ENCODE results near the gene LUZP4. TPM values are rescaled to one million over a fixed set of nuclear protein-coding genes. Genes with fewer than 3 reads are reported as not detected.

Gene LUZP4
- total and polyA plus RNA-seq, 2 experiments from 2014 or later: not detected

DNA sequence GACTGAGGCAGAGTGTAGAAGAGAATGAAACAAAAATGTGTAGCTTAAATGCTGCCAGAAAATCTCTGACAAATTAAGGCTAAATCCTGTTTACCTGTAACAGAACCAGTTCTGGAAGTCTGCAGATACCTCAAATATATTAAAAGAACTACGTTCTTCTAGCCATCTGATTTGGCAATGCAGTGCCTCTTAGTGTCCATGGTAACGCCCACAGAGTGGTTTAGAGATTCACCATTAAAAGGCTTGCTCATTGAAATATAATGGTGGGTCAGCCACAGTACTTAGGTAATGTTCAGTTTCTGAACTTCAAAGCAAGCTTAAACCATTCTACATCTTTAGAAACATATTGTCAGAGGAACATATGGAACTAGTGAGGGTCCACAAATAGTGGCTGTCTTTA is 23.2 kb upstream of the LUZP4 start:
- Histone ChIP-seq H3F3A (replicated peaks; ENCODE audit: low read depth) (no peaks in the 10 kb centered on the region), H2AFZ (no peak overlapping the region), H3K4me2 (no peak overlapping the region), H4K20me1 (replicated peaks; ENCODE audit: insufficient read depth) (no peaks in the 10 kb centered on the region), H3K4me1 (ENCODE audit: insufficient read depth) (no peaks in the 10 kb centered on the region), H3K79me2 (replicated peaks; ENCODE audit: insufficient read depth) (no peaks in the 10 kb centered on the region), H3K9me2 (ENCODE audit: insufficient read depth) (no peaks in the 10 kb centered on the region), H3K36me3 (ENCODE audit: insufficient read depth) (no peaks in the 10 kb centered on the region), H3K27ac (ENCODE audit: low read depth) (no peak overlapping the region), H3K27me3 (ENCODE audit: insufficient read depth) (no peaks in the 10 kb centered on the region), H3K4me3 (no peak overlapping the region)
- Mint-ChIP-seq H3K9me3 (no peaks in the 10 kb centered on the region), H3K4me3 (no peak overlapping the region), H3K4me1 (peaks cover 1% of the 10 kb centered on the region; the same call in 2 of the 3 replicates), H3K27me3 (ENCODE audit: insufficient read depth, low read depth, poor library complexity) (peaks cover 1% of the 10 kb centered on the region), H3K36me3 (ENCODE audit: low read depth) (no peaks in the 10 kb centered on the region), H3K27ac (no peak overlapping the region)
- DNase-seq (ENCODE audit: low spot score): no peak
- ATAC-seq: no peak
- TF ChIP-seq, protein P1, sequence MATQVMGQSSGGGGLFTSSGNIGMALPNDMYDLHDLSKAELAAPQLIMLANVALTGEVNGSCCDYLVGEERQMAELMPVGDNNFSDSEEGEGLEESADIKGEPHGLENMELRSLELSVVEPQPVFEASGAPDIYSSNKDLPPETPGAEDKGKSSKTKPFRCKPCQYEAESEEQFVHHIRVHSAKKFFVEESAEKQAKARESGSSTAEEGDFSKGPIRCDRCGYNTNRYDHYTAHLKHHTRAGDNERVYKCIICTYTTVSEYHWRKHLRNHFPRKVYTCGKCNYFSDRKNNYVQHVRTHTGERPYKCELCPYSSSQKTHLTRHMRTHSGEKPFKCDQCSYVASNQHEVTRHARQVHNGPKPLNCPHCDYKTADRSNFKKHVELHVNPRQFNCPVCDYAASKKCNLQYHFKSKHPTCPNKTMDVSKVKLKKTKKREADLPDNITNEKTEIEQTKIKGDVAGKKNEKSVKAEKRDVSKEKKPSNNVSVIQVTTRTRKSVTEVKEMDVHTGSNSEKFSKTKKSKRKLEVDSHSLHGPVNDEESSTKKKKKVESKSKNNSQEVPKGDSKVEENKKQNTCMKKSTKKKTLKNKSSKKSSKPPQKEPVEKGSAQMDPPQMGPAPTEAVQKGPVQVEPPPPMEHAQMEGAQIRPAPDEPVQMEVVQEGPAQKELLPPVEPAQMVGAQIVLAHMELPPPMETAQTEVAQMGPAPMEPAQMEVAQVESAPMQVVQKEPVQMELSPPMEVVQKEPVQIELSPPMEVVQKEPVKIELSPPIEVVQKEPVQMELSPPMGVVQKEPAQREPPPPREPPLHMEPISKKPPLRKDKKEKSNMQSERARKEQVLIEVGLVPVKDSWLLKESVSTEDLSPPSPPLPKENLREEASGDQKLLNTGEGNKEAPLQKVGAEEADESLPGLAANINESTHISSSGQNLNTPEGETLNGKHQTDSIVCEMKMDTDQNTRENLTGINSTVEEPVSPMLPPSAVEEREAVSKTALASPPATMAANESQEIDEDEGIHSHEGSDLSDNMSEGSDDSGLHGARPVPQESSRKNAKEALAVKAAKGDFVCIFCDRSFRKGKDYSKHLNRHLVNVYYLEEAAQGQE (IDR thresholded peaks at IDR 0.05; ENCODE audit: unreplicated experiment): no peak
- TF ChIP-seq, protein P2, sequence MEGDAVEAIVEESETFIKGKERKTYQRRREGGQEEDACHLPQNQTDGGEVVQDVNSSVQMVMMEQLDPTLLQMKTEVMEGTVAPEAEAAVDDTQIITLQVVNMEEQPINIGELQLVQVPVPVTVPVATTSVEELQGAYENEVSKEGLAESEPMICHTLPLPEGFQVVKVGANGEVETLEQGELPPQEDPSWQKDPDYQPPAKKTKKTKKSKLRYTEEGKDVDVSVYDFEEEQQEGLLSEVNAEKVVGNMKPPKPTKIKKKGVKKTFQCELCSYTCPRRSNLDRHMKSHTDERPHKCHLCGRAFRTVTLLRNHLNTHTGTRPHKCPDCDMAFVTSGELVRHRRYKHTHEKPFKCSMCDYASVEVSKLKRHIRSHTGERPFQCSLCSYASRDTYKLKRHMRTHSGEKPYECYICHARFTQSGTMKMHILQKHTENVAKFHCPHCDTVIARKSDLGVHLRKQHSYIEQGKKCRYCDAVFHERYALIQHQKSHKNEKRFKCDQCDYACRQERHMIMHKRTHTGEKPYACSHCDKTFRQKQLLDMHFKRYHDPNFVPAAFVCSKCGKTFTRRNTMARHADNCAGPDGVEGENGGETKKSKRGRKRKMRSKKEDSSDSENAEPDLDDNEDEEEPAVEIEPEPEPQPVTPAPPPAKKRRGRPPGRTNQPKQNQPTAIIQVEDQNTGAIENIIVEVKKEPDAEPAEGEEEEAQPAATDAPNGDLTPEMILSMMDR (conservative IDR thresholded peaks at IDR 0.05; ENCODE audit: low read depth in 2 of 2): no peak
- no peak for TF ChIP-seq ZNF331 (CRISPR knock-in tag; IDR thresholded peaks at IDR 0.05; ENCODE audit: low read depth)

DNA sequence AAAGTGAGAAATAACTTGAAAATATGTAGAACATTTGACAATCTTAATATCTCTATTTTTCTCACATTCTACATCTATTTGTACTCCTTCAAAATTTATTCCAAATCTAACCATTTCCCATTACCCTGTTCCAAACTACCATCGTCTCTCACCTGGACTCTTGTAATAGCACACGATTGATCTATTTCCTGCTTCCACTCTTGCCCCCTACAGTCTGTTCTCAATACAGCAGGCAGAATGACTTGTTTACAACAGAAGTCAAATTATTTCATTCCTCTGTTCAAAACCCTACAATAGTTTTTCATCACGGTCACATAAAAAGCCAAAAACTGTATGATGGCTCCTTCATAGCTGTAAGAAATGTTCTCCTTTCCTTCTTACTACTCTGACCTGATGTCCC is 21.1 kb upstream of the LUZP4 start:
- Histone ChIP-seq H4K20me1 (replicated peaks; ENCODE audit: insufficient read depth) (no peaks in the 10 kb centered on the region), H3K4me1 (ENCODE audit: insufficient read depth) (no peaks in the 10 kb centered on the region), H2AFZ (no peak overlapping the region), H3F3A (replicated peaks; ENCODE audit: low read depth) (no peaks in the 10 kb centered on the region), H3K4me2 (no peak overlapping the region), H3K36me3 (ENCODE audit: insufficient read depth) (no peaks in the 10 kb centered on the region), H3K27me3 (ENCODE audit: insufficient read depth) (no peaks in the 10 kb centered on the region), H3K9me2 (ENCODE audit: insufficient read depth) (no peaks in the 10 kb centered on the region), H3K4me3 (no peak overlapping the region), H3K27ac (ENCODE audit: low read depth) (no peak overlapping the region), H3K79me2 (replicated peaks; ENCODE audit: insufficient read depth) (no peaks in the 10 kb centered on the region)
- DNase-seq (ENCODE audit: low spot score) (peak; percentile 57), ATAC-seq (peak; percentile 56)
- Mint-ChIP-seq H3K4me1 (peaks cover 4% of the 10 kb centered on the region; the same call in 2 of the 3 replicates), H3K27me3 (ENCODE audit: insufficient read depth, low read depth, poor library complexity) (no peaks in the 10 kb centered on the region), H3K9me3 (no peaks in the 10 kb centered on the region), H3K36me3 (ENCODE audit: low read depth) (no peaks in the 10 kb centered on the region), H3K27ac (no peak overlapping the region), H3K4me3 (no peak overlapping the region)
- TF ChIP-seq STAT1 (IDR thresholded peaks at IDR 0.05; ENCODE audit: unreplicated experiment): no peak
- TF ChIP-seq, protein P3, sequence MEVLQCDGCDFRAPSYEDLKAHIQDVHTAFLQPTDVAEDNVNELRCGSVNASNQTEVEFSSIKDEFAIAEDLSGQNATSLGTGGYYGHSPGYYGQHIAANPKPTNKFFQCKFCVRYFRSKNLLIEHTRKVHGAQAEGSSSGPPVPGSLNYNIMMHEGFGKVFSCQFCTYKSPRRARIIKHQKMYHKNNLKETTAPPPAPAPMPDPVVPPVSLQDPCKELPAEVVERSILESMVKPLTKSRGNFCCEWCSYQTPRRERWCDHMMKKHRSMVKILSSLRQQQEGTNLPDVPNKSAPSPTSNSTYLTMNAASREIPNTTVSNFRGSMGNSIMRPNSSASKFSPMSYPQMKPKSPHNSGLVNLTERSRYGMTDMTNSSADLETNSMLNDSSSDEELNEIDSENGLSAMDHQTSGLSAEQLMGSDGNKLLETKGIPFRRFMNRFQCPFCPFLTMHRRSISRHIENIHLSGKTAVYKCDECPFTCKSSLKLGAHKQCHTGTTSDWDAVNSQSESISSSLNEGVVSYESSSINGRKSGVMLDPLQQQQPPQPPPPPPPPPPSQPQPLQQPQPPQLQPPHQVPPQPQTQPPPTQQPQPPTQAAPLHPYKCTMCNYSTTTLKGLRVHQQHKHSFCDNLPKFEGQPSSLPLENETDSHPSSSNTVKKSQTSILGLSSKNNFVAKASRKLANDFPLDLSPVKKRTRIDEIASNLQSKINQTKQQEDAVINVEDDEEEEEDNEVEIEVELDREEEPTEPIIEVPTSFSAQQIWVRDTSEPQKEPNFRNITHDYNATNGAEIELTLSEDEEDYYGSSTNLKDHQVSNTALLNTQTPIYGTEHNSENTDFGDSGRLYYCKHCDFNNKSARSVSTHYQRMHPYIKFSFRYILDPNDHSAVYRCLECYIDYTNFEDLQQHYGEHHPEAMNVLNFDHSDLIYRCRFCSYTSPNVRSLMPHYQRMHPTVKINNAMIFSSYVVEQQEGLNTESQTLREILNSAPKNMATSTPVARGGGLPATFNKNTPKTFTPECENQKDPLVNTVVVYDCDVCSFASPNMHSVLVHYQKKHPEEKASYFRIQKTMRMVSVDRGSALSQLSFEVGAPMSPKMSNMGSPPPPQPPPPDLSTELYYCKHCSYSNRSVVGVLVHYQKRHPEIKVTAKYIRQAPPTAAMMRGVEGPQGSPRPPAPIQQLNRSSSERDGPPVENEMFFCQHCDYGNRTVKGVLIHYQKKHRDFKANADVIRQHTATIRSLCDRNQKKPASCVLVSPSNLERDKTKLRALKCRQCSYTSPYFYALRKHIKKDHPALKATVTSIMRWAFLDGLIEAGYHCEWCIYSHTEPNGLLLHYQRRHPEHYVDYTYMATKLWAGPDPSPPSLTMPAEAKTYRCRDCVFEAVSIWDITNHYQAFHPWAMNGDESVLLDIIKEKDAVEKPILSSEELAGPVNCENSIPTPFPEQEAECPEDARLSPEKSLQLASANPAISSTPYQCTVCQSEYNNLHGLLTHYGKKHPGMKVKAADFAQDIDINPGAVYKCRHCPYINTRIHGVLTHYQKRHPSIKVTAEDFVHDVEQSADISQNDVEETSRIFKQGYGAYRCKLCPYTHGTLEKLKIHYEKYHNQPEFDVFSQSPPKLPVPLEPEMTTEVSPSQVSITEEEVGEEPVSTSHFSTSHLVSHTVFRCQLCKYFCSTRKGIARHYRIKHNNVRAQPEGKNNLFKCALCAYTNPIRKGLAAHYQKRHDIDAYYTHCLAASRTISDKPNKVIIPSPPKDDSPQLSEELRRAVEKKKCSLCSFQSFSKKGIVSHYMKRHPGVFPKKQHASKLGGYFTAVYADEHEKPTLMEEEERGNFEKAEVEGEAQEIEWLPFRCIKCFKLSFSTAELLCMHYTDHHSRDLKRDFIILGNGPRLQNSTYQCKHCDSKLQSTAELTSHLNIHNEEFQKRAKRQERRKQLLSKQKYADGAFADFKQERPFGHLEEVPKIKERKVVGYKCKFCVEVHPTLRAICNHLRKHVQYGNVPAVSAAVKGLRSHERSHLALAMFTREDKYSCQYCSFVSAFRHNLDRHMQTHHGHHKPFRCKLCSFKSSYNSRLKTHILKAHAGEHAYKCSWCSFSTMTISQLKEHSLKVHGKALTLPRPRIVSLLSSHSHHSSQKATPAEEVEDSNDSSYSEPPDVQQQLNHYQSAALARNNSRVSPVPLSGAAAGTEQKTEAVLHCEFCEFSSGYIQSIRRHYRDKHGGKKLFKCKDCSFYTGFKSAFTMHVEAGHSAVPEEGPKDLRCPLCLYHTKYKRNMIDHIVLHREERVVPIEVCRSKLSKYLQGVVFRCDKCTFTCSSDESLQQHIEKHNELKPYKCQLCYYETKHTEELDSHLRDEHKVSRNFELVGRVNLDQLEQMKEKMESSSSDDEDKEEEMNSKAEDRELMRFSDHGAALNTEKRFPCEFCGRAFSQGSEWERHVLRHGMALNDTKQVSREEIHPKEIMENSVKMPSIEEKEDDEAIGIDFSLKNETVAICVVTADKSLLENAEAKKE (CRISPR knock-in tag; IDR thresholded peaks at IDR 0.05): no peak
- no peak for TF ChIP-seq ZNF331 (CRISPR knock-in tag; IDR thresholded peaks at IDR 0.05; ENCODE audit: low read depth)
- TF ChIP-seq, protein P2 (conservative IDR thresholded peaks at IDR 0.05; ENCODE audit: low read depth in 2 of 2): peak; percentile 42 to 48
- no peak for TF ChIP-seq CREB1 (CRISPR knock-in tag; IDR thresholded peaks at IDR 0.05; ENCODE audit: low read depth)
- no peak for TF ChIP-seq POLR2AphosphoS5 (IDR thresholded peaks at IDR 0.05; ENCODE audit: low read depth)
